Right forelimb (tissue), 1 donor: ENCODE results near the gene COPB1.
"Not testable (repeated sequence)": the region's sequence is repeated elsewhere in the genome, so short reads cannot be mapped to it uniquely, and the experiment has no call there.

Experiments used
- DNase-seq: peaks from one replicate; pipeline ENCODE4 v3.0.0-alpha.2; 2018

Gene COPB1

DNA sequence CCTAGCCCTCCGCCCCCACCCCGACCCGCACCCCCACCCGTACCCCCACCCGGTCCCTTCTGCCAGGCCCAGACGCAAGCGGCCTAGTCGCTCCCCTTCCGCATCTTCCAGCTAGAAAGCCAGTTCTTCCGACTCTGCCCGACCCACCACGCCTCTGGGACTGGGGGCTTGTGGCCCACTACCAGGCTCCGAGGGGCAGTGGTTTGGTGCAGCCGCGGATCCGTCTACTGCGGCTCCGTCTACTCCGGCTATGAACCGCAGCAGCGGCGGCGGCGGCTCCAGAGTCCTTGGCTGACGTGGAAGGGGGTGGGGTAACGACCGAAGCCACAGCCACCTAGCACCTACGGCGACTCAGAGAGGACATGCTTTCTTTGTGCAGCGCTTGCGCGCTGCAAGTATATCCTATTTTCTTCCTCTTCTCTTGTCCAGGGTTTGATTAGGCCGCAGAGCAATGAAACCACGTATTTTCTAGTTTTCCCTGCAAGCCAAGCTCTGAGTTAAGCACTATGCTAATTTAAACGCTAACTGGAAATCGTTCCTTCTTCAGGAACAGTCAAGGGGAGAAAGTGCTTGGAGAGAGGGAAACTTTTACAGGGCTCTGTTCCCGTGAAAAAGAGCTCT is at the start of gene COPB1:
COPB1 (minus strand) TSS at position 252 of the 621 bp plus-strand sequence. CDS start 883 bp downstream, outside the sequence.
- peak; percentile 96 for DNase-seq

DNA sequence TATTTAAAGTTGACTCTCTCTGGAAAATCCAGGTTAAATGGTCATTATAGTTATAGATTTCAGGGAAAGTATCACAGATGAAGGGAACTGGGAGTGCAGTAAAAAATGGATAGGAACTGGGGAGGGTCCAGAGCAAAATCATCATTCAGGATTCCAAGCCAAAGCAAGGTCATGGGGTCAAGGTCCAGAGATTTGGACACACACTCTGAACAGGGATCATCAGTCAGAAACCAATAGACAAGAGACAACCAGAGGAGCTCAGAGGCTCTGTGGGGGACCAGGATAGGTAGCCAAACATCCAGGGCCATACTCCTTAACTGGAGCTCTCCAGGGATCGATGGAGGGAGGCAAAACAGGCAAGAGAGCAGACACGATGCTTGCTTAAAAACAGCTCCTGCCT is 47.8 kb upstream of the COPB1 start:
- DNase-seq = no peak

- DNase-seq = no peak
Measured at GRCh38 chr11:14546672-14547071, 47.1 kb upstream of the COPB1 start.

GRCh38 chr11:14544611-14545010 is 45.0 kb upstream of the COPB1 start:
- no peak for DNase-seq

- DNase-seq = no peak
Measured at GRCh38 chr11:14543260-14543659, 43.6 kb upstream of the COPB1 start.

DNA sequence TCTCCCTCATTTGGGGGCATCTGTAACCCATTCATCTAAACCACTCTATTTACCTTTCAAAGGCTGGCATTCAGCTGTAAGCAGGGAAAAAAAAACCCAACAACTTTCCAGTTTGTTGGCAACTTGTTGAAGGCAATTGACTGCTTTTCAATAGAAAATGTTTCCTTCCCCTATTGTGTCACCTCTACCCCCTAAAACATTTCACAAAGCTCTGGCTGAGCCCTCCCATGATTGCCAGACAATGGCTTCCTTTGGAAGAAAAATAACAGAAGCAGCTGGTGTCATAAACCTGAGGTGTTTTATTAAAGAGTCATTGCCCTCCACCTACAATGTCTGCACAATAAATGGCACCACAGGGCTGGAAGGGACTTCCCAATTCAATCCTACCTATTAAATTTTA is 42.7 kb upstream of the COPB1 start:
- DNase-seq = no peak

GRCh38 chr11:14541192-14541947 is 41.8 kb upstream of the COPB1 start:
- DNase-seq = no peak

GRCh38 chr11:14539982-14540421 is 40.4 kb upstream of the COPB1 start:
- DNase-seq = no peak

- DNase-seq = no peak
Measured at GRCh38 chr11:14538926-14539554, 39.4 kb upstream of the COPB1 start.

- no peak for DNase-seq
Measured at GRCh38 chr11:14538271-14538925, 38.8 kb upstream of the COPB1 start.

- DNase-seq = no peak
Measured at GRCh38 chr11:14537134-14537599, 37.6 kb upstream of the COPB1 start.

- DNase-seq = not testable (repeated sequence)
Measured at GRCh38 chr11:14535166-14535565, 35.6 kb upstream of the COPB1 start.

DNA sequence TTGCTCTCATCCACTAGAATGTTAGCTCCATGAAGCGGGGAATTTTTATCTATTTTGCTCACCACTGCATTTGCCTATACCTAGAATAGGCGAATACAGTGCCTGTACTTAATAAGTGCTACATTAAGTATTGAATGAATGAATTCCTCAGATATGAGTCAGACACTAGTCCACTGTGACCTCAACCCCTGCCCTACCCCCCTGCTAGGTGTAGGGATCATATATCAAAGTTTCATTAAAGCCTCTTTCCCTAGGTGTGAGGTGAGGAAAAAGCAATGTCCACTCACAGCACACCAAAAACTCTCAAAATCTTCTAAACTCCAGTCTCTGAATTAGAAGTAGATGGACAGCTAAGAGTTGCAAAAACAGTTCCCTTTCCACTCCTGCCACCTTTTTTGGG is 30.3 kb upstream of the COPB1 start:
- no peak for DNase-seq

- no peak for DNase-seq
Measured at GRCh38 chr11:14529321-14529720, 29.7 kb upstream of the COPB1 start.

GRCh38 chr11:14522801-14523200 is 23.2 kb upstream of the COPB1 start:
- no peak for DNase-seq

DNA sequence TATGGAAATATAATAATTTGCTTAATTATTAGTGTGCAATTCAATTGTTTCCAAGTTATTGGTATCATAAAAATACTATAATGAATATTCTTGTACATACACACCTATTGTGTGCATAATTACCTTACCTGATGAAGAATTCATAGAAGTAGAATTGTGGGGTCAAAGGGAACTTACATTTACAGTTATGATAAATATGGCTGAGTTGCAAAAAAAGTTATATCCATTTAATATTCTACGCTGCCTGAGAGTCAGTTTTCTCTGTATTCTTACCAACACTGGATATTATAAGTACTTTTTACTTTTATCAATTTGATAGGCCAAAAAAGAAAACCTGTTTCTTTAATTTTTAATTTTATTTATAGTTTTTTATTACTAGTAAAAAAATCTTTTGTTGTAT is 22.6 kb upstream of the COPB1 start:
- DNase-seq = no peak

DNA sequence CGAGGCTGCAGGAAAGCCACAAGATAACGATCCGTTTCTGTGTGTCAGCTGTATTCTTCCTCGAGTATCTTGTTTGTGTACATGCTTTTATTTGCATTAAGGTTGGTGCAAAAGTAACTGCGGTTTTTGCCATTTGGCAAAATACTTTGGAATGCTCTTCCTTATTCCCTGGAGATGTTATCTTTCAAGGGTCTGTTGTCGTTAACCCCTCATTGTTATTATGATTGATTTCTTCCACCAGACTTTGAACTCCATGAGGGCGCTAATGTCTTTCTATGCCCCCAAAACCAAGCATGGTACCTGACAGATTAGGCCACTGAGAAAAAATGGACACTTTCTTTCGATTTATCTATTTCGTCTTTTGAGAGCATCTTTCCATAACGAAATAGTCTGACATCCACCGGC is 21.1 kb upstream of the COPB1 start:
- no peak for DNase-seq

GRCh38 chr11:14519917-14520746 is 20.5 kb upstream of the COPB1 start, which contains the start of gene PSMA1:
Gene PSMA1 (minus strand): TSS chr11:14520386. CDS start chr11:14520299, 87 bp downstream.
- peak; percentile 94 for DNase-seq

DNA sequence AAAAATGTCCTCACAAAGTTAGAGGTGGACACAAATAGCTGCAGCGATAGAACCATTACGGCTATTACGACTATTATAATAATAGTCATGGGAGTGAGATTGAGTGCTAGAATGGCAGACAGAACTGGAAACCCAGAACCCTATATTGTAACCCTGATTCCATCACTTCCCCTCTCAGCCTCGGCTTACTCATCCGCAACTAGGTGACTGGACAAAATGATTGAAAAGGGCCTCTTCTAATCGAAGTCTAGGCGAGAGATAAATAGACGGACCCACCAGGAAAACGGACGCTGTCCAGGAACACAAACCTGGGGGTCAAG is 19.9 kb upstream of the COPB1 start:
- no peak for DNase-seq

GRCh38 chr11:14518820-14519219 is 19.2 kb upstream of the COPB1 start:
- DNase-seq = no peak

DNA sequence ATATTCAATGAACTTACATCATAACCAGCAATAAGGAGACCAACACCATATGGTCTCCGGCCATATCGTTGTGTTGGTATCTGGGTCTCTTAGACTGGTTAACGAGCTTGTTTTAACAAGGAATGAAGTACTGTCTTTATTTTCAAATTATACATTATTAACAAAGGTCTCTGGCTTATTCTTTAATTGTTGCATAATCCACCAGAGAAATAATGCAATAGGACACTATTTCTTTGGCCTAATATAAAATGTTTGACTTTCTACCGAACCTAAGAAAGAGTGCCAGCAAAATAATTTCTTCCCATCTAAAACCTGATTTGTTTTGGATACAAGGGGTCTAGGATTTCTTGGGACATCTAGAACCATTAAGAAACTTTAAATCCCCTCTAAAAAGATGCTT is 14.2 kb upstream of the COPB1 start:
- no peak for DNase-seq

- no peak for DNase-seq
Measured at GRCh38 chr11:14506532-14506931, 6.9 kb upstream of the COPB1 start.

- DNase-seq = no peak
Measured at GRCh38 chr11:14503023-14503422, 3.4 kb upstream of the COPB1 start.
